ENCODE results near the gene GAS7. TPM values are rescaled to one million over a fixed set of nuclear protein-coding genes. Genes with fewer than 3 reads are reported as not detected.

The GAS7 gene
- total RNA-seq, 1 donor from 2014 or later: 2.0 TPM

DNA sequence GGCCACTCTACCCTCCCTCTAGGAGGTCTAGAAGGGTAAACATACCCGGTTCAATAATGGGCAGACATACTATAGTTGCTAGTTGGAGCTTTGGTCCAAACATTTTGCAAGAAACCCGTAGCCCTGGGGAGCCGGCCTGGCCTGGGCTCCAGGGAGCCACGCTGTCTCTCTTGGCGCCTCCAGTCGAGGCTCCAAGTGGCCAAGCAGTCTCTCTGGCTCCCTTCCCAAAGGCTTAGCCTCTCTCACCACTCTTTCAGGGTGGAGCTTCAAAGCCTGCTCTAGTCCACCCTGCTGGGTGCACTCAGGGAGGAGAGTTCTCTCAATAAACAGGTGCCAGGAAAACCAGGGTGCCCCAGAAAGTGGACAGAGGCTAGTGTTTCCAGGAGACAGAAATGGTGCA lies 325.6 kb downstream of the GAS7 start:
- H3K27ac Mint-ChIP-seq (ENCODE audit: unreplicated experiment): no peak overlapping the region
- TF ChIP-seq, protein P1, sequence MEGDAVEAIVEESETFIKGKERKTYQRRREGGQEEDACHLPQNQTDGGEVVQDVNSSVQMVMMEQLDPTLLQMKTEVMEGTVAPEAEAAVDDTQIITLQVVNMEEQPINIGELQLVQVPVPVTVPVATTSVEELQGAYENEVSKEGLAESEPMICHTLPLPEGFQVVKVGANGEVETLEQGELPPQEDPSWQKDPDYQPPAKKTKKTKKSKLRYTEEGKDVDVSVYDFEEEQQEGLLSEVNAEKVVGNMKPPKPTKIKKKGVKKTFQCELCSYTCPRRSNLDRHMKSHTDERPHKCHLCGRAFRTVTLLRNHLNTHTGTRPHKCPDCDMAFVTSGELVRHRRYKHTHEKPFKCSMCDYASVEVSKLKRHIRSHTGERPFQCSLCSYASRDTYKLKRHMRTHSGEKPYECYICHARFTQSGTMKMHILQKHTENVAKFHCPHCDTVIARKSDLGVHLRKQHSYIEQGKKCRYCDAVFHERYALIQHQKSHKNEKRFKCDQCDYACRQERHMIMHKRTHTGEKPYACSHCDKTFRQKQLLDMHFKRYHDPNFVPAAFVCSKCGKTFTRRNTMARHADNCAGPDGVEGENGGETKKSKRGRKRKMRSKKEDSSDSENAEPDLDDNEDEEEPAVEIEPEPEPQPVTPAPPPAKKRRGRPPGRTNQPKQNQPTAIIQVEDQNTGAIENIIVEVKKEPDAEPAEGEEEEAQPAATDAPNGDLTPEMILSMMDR (IDR thresholded peaks at IDR 0.05; ENCODE audit: partially characterized antibody, unreplicated experiment): no peak
- no peaks in the 10 kb centered on the region for H3K27me3 Mint-ChIP-seq (ENCODE audit: unreplicated experiment)
- H3K9me3 Mint-ChIP-seq (ENCODE audit: unreplicated experiment): no peaks in the 10 kb centered on the region
- H3K4me1 Mint-ChIP-seq (ENCODE audit: low read depth, unreplicated experiment): no peaks in the 10 kb centered on the region
- no peaks in the 10 kb centered on the region for H3K36me3 Mint-ChIP-seq (ENCODE audit: unreplicated experiment)
- no peak overlapping the region for H3K4me3 Mint-ChIP-seq (ENCODE audit: unreplicated experiment)
- DNase-seq: no peak

DNA sequence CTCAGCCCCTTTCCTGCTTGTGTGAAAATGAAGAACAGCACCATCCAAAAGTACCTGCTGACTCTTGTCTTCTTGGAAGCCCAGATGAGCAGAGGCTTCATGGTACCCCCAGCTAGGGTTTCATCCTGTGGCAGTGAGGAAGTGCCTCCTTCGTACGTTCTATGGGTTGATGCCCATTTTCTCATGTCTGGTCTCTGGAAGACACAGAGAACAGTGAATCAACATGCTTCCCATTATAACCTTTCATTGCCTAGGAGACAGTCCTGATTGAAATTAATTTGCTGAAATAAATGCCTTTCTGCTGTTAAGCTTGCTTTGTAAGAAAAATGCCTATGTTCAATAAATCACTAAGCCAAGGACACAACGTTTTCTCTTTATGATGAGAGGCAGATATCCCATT lies 329.9 kb downstream of the GAS7 start:
- Mint-ChIP-seq H3K4me1 (ENCODE audit: low read depth, unreplicated experiment) (no peaks in the 10 kb centered on the region), H3K27me3 (ENCODE audit: unreplicated experiment) (peaks cover 2% of the 10 kb centered on the region), H3K9me3 (ENCODE audit: unreplicated experiment) (peaks cover 1% of the 10 kb centered on the region), H3K36me3 (ENCODE audit: unreplicated experiment) (no peaks in the 10 kb centered on the region), H3K27ac (ENCODE audit: unreplicated experiment) (no peak overlapping the region), H3K4me3 (ENCODE audit: unreplicated experiment) (no peak overlapping the region)
- TF ChIP-seq, protein P1 (IDR thresholded peaks at IDR 0.05; ENCODE audit: partially characterized antibody, unreplicated experiment): no peak
- DNase-seq: no peak

- Mint-ChIP-seq H3K27ac (ENCODE audit: unreplicated experiment) (no peak overlapping the region), H3K36me3 (ENCODE audit: unreplicated experiment) (no peaks in the 10 kb centered on the region), H3K27me3 (ENCODE audit: unreplicated experiment) (peaks cover 2% of the 10 kb centered on the region), H3K4me3 (ENCODE audit: unreplicated experiment) (no peak overlapping the region), H3K4me1 (ENCODE audit: low read depth, unreplicated experiment) (no peaks in the 10 kb centered on the region), H3K9me3 (ENCODE audit: unreplicated experiment) (peaks cover 1% of the 10 kb centered on the region)
- TF ChIP-seq, protein P1 (IDR thresholded peaks at IDR 0.05; ENCODE audit: partially characterized antibody, unreplicated experiment): no peak
- DNase-seq: no peak
These were observed 332.8 kb downstream of the GAS7 start for GRCh38 chr17:9865586-9865985.

GRCh38 chr17:9862949-9863348 lies 335.5 kb downstream of the GAS7 start:
- Mint-ChIP-seq H3K4me3 (ENCODE audit: unreplicated experiment) (no peak overlapping the region), H3K9me3 (ENCODE audit: unreplicated experiment) (peaks cover 3% of the 10 kb centered on the region), H3K27ac (ENCODE audit: unreplicated experiment) (no peak overlapping the region), H3K4me1 (ENCODE audit: low read depth, unreplicated experiment) (no peaks in the 10 kb centered on the region), H3K36me3 (ENCODE audit: unreplicated experiment) (no peaks in the 10 kb centered on the region), H3K27me3 (ENCODE audit: unreplicated experiment) (peaks cover 2% of the 10 kb centered on the region)
- no peak for DNase-seq
- TF ChIP-seq, protein P1 (IDR thresholded peaks at IDR 0.05; ENCODE audit: partially characterized antibody, unreplicated experiment): no peak

DNA sequence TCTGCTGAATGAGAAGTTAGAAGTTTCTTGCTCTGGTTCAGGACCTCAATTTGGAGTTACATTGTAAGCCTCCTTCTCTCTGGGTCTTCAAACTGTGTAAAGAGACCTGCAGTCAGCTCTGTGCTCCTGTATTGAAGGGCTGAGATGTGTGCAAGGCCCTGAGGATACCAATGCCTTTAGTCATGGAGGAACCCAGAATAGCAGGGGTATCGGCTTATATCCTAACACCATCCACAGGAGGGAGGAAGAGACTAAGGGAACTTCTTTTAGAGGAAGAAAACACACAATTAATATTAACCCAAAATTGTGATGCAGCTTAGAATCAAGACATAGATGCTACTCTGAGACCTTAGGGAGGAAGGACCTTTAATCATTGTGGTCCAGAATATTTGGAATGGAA lies 336.2 kb downstream of the GAS7 start:
- H3K4me3 Mint-ChIP-seq (ENCODE audit: unreplicated experiment): no peak overlapping the region
- TF ChIP-seq, protein P1 (IDR thresholded peaks at IDR 0.05; ENCODE audit: partially characterized antibody, unreplicated experiment): no peak
- no peak for DNase-seq
- H3K27me3 Mint-ChIP-seq (ENCODE audit: unreplicated experiment): peaks cover 2% of the 10 kb centered on the region
- H3K36me3 Mint-ChIP-seq (ENCODE audit: unreplicated experiment): no peaks in the 10 kb centered on the region
- H3K4me1 Mint-ChIP-seq (ENCODE audit: low read depth, unreplicated experiment): no peaks in the 10 kb centered on the region
- no peak overlapping the region for H3K27ac Mint-ChIP-seq (ENCODE audit: unreplicated experiment)
- H3K9me3 Mint-ChIP-seq (ENCODE audit: unreplicated experiment): peaks cover 3% of the 10 kb centered on the region

Data from glutamatergic neuron (in vitro differentiated cells).